ENCODE results near the gene ACAP3. TPM values are rescaled to one million over a fixed set of nuclear protein-coding genes. Genes with fewer than 3 reads are reported as not detected.

The ACAP3 gene
- total and polyA plus RNA-seq, 2 experiments from 2014 or later, result 8.1 to 31.9 TPM

GRCh38 chr1:1279028-1279427 is 28.7 kb downstream of the ACAP3 start:
- no peaks in the 10 kb centered on the region; the same call in 2 of the 3 replicates for H3K4me1 Mint-ChIP-seq
- H2AFZ ChIP-seq, result no peak overlapping the region
- H3K9me2 ChIP-seq (ENCODE audit: insufficient read depth), result no peaks in the 10 kb centered on the region

More at GRCh38 chr1:1279028-1279427, 28.7 kb downstream of the ACAP3 start:
- no peak overlapping the region for H3K4me2 ChIP-seq
- no peaks in the 10 kb centered on the region for H3F3A ChIP-seq (replicated peaks; ENCODE audit: low read depth)
- Mint-ChIP-seq H3K27ac (no peak overlapping the region), H3K9me3 (peaks cover 3% of the 10 kb centered on the region; the same call in 1 of the 3 replicates), H3K4me3 (no peak overlapping the region), H3K36me3 (ENCODE audit: low read depth) (peaks cover 4% of the 10 kb centered on the region; the same call in 1 of the 3 replicates), H3K27me3 (ENCODE audit: insufficient read depth, low read depth, poor library complexity) (peaks cover 16% of the 10 kb centered on the region)
- H3K27me3 ChIP-seq (ENCODE audit: insufficient read depth), result no peaks in the 10 kb centered on the region
- H4K20me1 ChIP-seq (replicated peaks; ENCODE audit: insufficient read depth), result no peaks in the 10 kb centered on the region
- H3K4me3 ChIP-seq, result no peak overlapping the region
- no peaks in the 10 kb centered on the region for H3K79me2 ChIP-seq (replicated peaks; ENCODE audit: insufficient read depth)
- no peak overlapping the region for H3K27ac ChIP-seq (ENCODE audit: low read depth)
- H3K4me1 ChIP-seq (ENCODE audit: insufficient read depth), result no peaks in the 10 kb centered on the region
- no peaks in the 10 kb centered on the region for H3K36me3 ChIP-seq (ENCODE audit: insufficient read depth)
- DNase-seq (ENCODE audit: low spot score), result no peak
- TF ChIP-seq ETS1 (IDR thresholded peaks at IDR 0.05), result no peak
- no peak for TF ChIP-seq CTCF (conservative IDR thresholded peaks at IDR 0.05; ENCODE audit: low read depth in 2 of 2)
- TF ChIP-seq ZNF462 (CRISPR knock-in tag; IDR thresholded peaks at IDR 0.05), result no peak
- TF ChIP-seq EZH2 (IDR thresholded peaks at IDR 0.05; ENCODE audit: low read depth, unreplicated experiment), result no peak
- no peak for TF ChIP-seq STAT1 (IDR thresholded peaks at IDR 0.05; ENCODE audit: unreplicated experiment)
- TF ChIP-seq JUNB (IDR thresholded peaks at IDR 0.05; ENCODE audit: unreplicated experiment), result no peak
- no peak for TF ChIP-seq ZNF331 (CRISPR knock-in tag; IDR thresholded peaks at IDR 0.05; ENCODE audit: low read depth)
- no peak for TF ChIP-seq EZH2phosphoT487 (IDR thresholded peaks at IDR 0.05; ENCODE audit: unreplicated experiment)
- TF ChIP-seq REST (IDR thresholded peaks at IDR 0.05; ENCODE audit: unreplicated experiment), result no peak
- TF ChIP-seq CREB1 (CRISPR knock-in tag; IDR thresholded peaks at IDR 0.05; ENCODE audit: low read depth), result no peak
- no peak for TF ChIP-seq ZNF114 (CRISPR knock-in tag; IDR thresholded peaks at IDR 0.05)
- no peak for ATAC-seq

All from GM23338 (cell line).